Choroid plexus epithelial cell (primary cell): ENCODE measurements around the gene INHBE.
A peak's percentile ranks its signal among the peaks of the same experiment; 100 is the strongest.
"Not testable (repeated sequence)": the region's sequence is repeated elsewhere in the genome, so short reads cannot be mapped to it uniquely, and the experiment has no call there.

Experiments used
- DNase-seq: peaks from one replicate; pipeline ENCODE4 v3.0.0-alpha.2; 2010; ENCODE audit warnings: low read depth
- H3K4me3 ChIP-seq: 2 replicates; pipeline ENCODE4 v1.5.1; 2011; ENCODE audit warnings: low read depth, mild to moderate bottlenecking, control low read depth, low read length, moderate library complexity
- CTCF ChIP-seq: conservative IDR thresholded peaks from 2 replicates; pipeline ENCODE4 v1.5.1; 2011; ENCODE audit warnings: low read depth, mild to moderate bottlenecking, control low read depth, inconsistent platforms, low read length, moderate library complexity

Gene INHBE, protein sequence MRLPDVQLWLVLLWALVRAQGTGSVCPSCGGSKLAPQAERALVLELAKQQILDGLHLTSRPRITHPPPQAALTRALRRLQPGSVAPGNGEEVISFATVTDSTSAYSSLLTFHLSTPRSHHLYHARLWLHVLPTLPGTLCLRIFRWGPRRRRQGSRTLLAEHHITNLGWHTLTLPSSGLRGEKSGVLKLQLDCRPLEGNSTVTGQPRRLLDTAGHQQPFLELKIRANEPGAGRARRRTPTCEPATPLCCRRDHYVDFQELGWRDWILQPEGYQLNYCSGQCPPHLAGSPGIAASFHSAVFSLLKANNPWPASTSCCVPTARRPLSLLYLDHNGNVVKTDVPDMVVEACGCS

GRCh38 chr12:57454566-57455373, at the start of gene INHBE:
INHBE (plus strand) TSS chr12:57455307; CDS start chr12:57455537, 230 bp downstream.
- peak; percentile 97 for DNase-seq
- TF ChIP-seq CTCF = no peak
- H3K4me3 ChIP-seq = peak within 1 kb of the TSS; percentile 27

DNA sequence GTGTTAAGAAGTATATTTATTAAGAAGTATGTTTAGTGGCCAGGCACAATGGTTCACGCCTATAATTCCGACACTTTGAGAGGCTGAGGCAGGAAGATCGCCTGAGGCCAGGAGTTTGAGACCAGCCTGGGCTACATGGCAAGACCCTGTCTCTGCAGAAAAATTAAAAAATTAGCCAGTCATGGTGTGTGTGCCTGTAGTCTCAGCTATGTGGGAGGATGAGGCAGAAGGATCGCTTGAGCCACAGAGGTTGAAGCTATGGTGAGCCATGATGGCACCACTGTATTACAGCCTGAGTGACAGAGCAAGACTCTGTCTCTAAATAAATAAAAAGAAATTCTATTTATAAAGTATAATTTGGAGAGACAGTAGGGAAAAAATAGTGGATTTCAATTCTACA, 44.6 kb upstream of the INHBE start:
- DNase-seq = no peak
- TF ChIP-seq CTCF = no peak
- H3K4me3 ChIP-seq = no peak overlapping the region

DNA sequence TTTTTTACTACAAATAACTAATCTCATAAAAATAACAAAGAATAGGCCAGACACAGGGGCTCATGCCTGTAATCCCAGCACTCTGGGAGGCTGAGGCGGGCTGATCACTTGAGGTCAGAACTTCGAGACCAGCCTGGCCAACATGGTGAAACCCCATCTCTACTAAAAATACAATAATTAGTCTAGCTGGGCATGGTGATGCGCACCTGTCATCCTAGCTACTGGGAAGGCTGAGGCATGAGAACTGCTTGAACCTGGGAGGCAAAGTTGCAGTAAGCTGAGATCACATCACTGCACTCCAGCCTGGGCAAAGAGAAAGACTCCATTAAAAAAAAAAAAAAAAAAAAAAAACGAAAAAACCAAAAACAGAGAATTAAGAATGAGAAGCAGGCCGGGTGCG, 40.9 kb upstream of the INHBE start:
- DNase-seq, H3K4me3 ChIP-seq: not testable (repeated sequence)

DNA sequence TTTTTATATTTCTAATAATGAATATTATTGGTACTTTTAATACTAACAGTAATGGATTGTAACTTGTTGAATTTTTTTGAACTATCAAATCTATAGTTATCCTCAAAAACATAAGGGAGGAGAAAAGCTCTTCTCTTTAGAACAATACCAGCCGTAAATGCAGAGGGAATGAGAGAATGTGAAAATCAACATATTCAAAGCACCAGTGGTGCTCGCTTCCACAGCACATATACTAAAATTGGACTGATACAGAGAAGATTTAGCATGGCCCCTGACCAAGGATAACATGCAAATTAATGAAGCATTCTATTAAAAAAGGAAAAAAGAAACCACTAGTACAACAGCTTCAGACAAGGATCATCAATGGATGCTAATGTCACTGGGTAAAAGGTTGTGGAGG, 40.0 kb upstream of the INHBE start:
- no peak for TF ChIP-seq CTCF
- H3K4me3 ChIP-seq = no peak overlapping the region

GRCh38 chr12:57416039-57416996, 38.8 kb upstream of the INHBE start:
- DNase-seq = peak; percentile 19
- no peak overlapping the region for H3K4me3 ChIP-seq
- TF ChIP-seq CTCF = no peak

More for the DNA sequence above, 40.0 kb upstream of the INHBE start:
- DNase-seq = no peak

DNA sequence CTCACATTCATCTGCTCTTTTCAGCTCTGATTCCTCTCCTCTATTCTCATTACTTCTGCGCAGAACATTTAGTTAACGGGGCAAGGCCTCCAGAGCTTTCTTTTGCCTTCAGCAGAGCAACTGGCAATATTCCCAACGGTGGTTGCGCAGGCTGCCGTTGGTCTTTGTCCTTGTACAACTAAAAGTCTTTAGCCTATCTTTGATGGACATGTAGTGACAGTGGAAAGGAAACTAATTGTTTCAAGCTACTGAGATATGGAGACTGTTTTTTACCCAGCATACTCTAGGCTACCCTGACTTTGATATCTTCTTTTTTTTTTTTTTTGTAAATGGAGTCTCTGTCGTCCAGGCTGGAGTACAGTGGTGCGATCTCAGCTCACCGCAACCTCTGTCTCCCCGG, 36.9 kb upstream of the INHBE start:
- no peak overlapping the region for H3K4me3 ChIP-seq
- no peak for TF ChIP-seq CTCF
- DNase-seq = no peak

GRCh38 chr12:57419495-57419894, 35.6 kb upstream of the INHBE start:
- no peak for TF ChIP-seq CTCF
- H3K4me3 ChIP-seq = no peak overlapping the region
- no peak for DNase-seq
